ENCODE results near the gene PML.

Gene PML

GRCh38 chr15:73986055-73986775 lies 8.3 kb upstream of the PML start:
- no peak for DNase-seq

- no peak for DNase-seq
Measured at GRCh38 chr15:73986776-73987056, 7.8 kb upstream of the PML start.

GRCh38 chr15:73987250-73987649 lies 7.3 kb upstream of the PML start:
- no peak for DNase-seq

GRCh38 chr15:73987681-73988444 lies 6.7 kb upstream of the PML start:
- no peak for DNase-seq

- no peak for DNase-seq
Measured at GRCh38 chr15:73988445-73988969, 6.0 kb upstream of the PML start.

- DNase-seq = no peak
Measured at GRCh38 chr15:73989001-73989798, 5.3 kb upstream of the PML start.

- no peak for DNase-seq
Measured at GRCh38 chr15:73990250-73991005, 4.1 kb upstream of the PML start.

GRCh38 chr15:73991260-73991659 lies 3.3 kb upstream of the PML start:
- no peak for DNase-seq

GRCh38 chr15:73991726-73992593 lies 2.6 kb upstream of the PML start, which contains the start of gene STOML1:
Gene STOML1 (minus strand): TSS chr15:73992295. CDS start chr15:73992223, 72 bp downstream.
- peak; percentile 93 for DNase-seq

- no peak for DNase-seq
Measured at GRCh38 chr15:73992594-73992898, 2.0 kb upstream of the PML start.

- no peak for DNase-seq
Measured at GRCh38 chr15:73993211-73993994, 1.1 kb upstream of the PML start.

- DNase-seq = no peak
Measured at GRCh38 chr15:73994912-73995622, 551 bp downstream of the PML start.

GRCh38 chr15:73996267-73996666 lies 1.8 kb downstream of the PML start:
- no peak for DNase-seq

- DNase-seq = peak; percentile 54
Measured at GRCh38 chr15:73996939-73997338, 2.4 kb downstream of the PML start.

GRCh38 chr15:73997986-73998385 lies 3.5 kb downstream of the PML start:
- DNase-seq = no peak

GRCh38 chr15:74006774-74007639 lies 12.5 kb downstream of the PML start:
- DNase-seq = no peak

- DNase-seq = peak; percentile 5
Measured at GRCh38 chr15:74007820-74008371, 13.4 kb downstream of the PML start.

- no peak for DNase-seq
Measured at GRCh38 chr15:74008901-74009300, 14.4 kb downstream of the PML start.

GRCh38 chr15:74010929-74011540 lies 16.5 kb downstream of the PML start:
- DNase-seq = no peak
